Ishikawa (cell line): Measurements from ENCODE around the gene CHST11.

Source experiments
- CEBPB ChIP-seq: IDR thresholded peaks from 2 replicates; pipeline ENCODE4 v1.6.1; 2012
- CREB1 ChIP-seq: IDR thresholded peaks from 2 replicates; pipeline ENCODE4 v1.6.1; 2012; ENCODE audit warnings: low read depth
- EGR1 ChIP-seq: IDR thresholded peaks from 2 replicates; pipeline ENCODE4 v1.6.1; 2012
- EP300 ChIP-seq: IDR thresholded peaks from 2 replicates; pipeline ENCODE4 v1.6.1; 2012; ENCODE audit warnings: borderline replicate concordance
- FOXM1 ChIP-seq: IDR thresholded peaks from 2 replicates; pipeline ENCODE4 v1.6.1; 2012; ENCODE audit warnings: low read depth, borderline replicate concordance
- MAX ChIP-seq: IDR thresholded peaks from 2 replicates; pipeline ENCODE4 v1.6.1; 2012
- NFIC ChIP-seq: IDR thresholded peaks from 2 replicates; pipeline ENCODE4 v1.6.1; 2012
- RAD21 ChIP-seq: IDR thresholded peaks from 2 replicates; pipeline ENCODE4 v1.6.1; 2012; ENCODE audit warnings: low read depth
- REST ChIP-seq: IDR thresholded peaks from 2 replicates; pipeline ENCODE4 v1.6.1; 2012; ENCODE audit warnings: low read depth, mild to moderate bottlenecking
- TAF1 ChIP-seq: IDR thresholded peaks from 2 replicates; pipeline ENCODE4 v1.6.1; 2012; ENCODE audit warnings: low read depth, mild to moderate bottlenecking
- TCF12 ChIP-seq: IDR thresholded peaks from 2 replicates; pipeline ENCODE4 v1.6.1; 2012; ENCODE audit warnings: low read depth
- TEAD4 ChIP-seq: IDR thresholded peaks from 2 replicates; pipeline ENCODE4 v1.6.1; 2012
- YY1 ChIP-seq: IDR thresholded peaks from 2 replicates; pipeline ENCODE4 v1.6.1; 2012; ENCODE audit warnings: low read depth
- ZBTB7A ChIP-seq: IDR thresholded peaks from 2 replicates; pipeline ENCODE4 v1.6.1; 2012; ENCODE audit warnings: low read depth
- TF ChIP-seq, protein P1 (sequence below): IDR thresholded peaks from 2 replicates; pipeline ENCODE4 v1.6.1; 2012

CHST11 gene

GRCh38 chr12:104710940-104711689, 254.4 kb downstream of the CHST11 start:
- TF ChIP-seq CEBPB: no peak
- TF ChIP-seq RAD21: no peak
- no peak for TF ChIP-seq NFIC
- TF ChIP-seq ZBTB7A: no peak
- no peak for TF ChIP-seq FOXM1
- no peak for TF ChIP-seq TAF1
- TF ChIP-seq YY1: no peak
- TF ChIP-seq, protein P1, sequence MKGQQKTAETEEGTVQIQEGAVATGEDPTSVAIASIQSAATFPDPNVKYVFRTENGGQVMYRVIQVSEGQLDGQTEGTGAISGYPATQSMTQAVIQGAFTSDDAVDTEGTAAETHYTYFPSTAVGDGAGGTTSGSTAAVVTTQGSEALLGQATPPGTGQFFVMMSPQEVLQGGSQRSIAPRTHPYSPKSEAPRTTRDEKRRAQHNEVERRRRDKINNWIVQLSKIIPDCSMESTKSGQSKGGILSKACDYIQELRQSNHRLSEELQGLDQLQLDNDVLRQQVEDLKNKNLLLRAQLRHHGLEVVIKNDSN: no peak
- TF ChIP-seq TCF12: no peak
- no peak for TF ChIP-seq CREB1
- no peak for TF ChIP-seq REST

GRCh38 chr12:104712477-104712876, 255.7 kb downstream of the CHST11 start:
- no peak for TF ChIP-seq CREB1
- no peak for TF ChIP-seq TCF12
- TF ChIP-seq EGR1: no peak
- no peak for TF ChIP-seq TEAD4
- TF ChIP-seq EP300: no peak
- no peak for TF ChIP-seq NFIC
- TF ChIP-seq, protein P1: no peak

- no peak for TF ChIP-seq TAF1
- TF ChIP-seq REST: no peak
- TF ChIP-seq EGR1: no peak
- TF ChIP-seq, protein P1: no peak
- TF ChIP-seq RAD21: no peak
- no peak for TF ChIP-seq ZBTB7A
- TF ChIP-seq YY1: no peak
- TF ChIP-seq TCF12: no peak
- no peak for TF ChIP-seq CREB1
- TF ChIP-seq CEBPB: no peak
- TF ChIP-seq TEAD4: no peak
- no peak for TF ChIP-seq MAX
Measured at GRCh38 chr12:104712968-104713367, 256.2 kb downstream of the CHST11 start.

GRCh38 chr12:104713444-104713843, 256.7 kb downstream of the CHST11 start:
- TF ChIP-seq EP300 (no peak), EGR1 (no peak), FOXM1 (no peak), TEAD4 (no peak), YY1 (no peak), REST (no peak), RAD21 (no peak), ZBTB7A (no peak), MAX (no peak), TAF1 (no peak), CEBPB (no peak), NFIC (no peak), TCF12 (no peak), CREB1 (no peak)
- TF ChIP-seq, protein P1: no peak
